GM12878 (cell line): ENCODE measurements around the gene SMCO1. TPM values are rescaled to one million over a fixed set of nuclear protein-coding genes. Genes with fewer than 3 reads are reported as not detected.

Experiments
- ATAC-seq: fragments of 200-7000 bp; cut with Tn5 transposase; 3 replicates; pipeline ENCODE4 v1.9.1; 2020; ENCODE audit warnings: mild to moderate bottlenecking, moderate library complexity
- BruUV-seq: library from RNA; stranded (reverse); fragments of 400-500 nt; replicated peaks from 2 replicates; lab custom pipeline; 2021; lab: Mats Ljungman, UMichigan
- CTCF ChIA-PET: fragments of 300-600 bp; sonication (Branson Sonifier 250); formaldehyde crosslinking; extraction: SDS; loops from one replicate; lab custom pipeline; 2021; ENCODE audit warnings: inconsistent platforms; lab: Yijun Ruan, JAX
- POLR2A ChIA-PET: fragments of 350-600 bp; formaldehyde crosslinking; extraction: SDS; loops from one replicate; lab custom pipeline; 2021; ENCODE audit warnings: inconsistent platforms; lab: Charles Lee
- RAD21 ChIA-PET: fragments of 300-600 bp; sonication (Branson Sonifier 250); formaldehyde crosslinking; loops from one replicate; lab custom pipeline; 2023; ENCODE audit warnings: antibody characterized with exemption; ENCODE audit not compliant: unreplicated experiment; lab: Charles Lee
- SMC1A ChIA-PET: fragments of 300-600 bp; sonication (Branson Sonifier 250); formaldehyde crosslinking; loops from one replicate; lab custom pipeline; 2023; ENCODE audit not compliant: unreplicated experiment, uncharacterized antibody; lab: Charles Lee
- DNase-seq: peaks from one replicate; pipeline ENCODE4 v3.0.0-alpha.2; 2011; ENCODE audit warnings: low read depth, low spot score
- FAIRE-seq: peaks from 3 replicates; lab custom pipeline; 2011; peaks lifted over from hg19 to GRCh38; lab: Jason Lieb, UNC
- H2AFZ ChIP-seq: 2 replicates; pipeline ENCODE4 v1.6.0; 2011; ENCODE audit warnings: low read depth, low read length, control low read depth; ENCODE audit not compliant: control insufficient read depth
- H3K27ac ChIP-seq: 2 replicates; pipeline ENCODE4 v1.5.1; 2011; ENCODE audit warnings: control low read depth; ENCODE audit not compliant: control insufficient read depth, insufficient read depth
- H3K27me3 ChIP-seq, 2 experiments: replicated peaks in 1 of 2; 2 replicates each; pipeline versions ENCODE4 v1.6.0 to v1.6.1; 2011; ENCODE audit warnings: low read length in 1 of 2; ENCODE audit not compliant: control insufficient read depth in 2 of 2, insufficient read depth in 2 of 2
- H3K36me3 ChIP-seq, 2 experiments: 2 replicates each; pipeline ENCODE4 v1.5.1; 2011; ENCODE audit warnings: low read length in 1 of 2; ENCODE audit not compliant: control insufficient read depth in 2 of 2, insufficient read depth in 2 of 2
- H3K4me1 ChIP-seq: 2 replicates; pipeline ENCODE4 v1.6.1; 2011; ENCODE audit warnings: mild to moderate bottlenecking, low read length, moderate library complexity, mixed read lengths; ENCODE audit not compliant: control insufficient read depth, insufficient read depth
- H3K4me2 ChIP-seq: 2 replicates; pipeline ENCODE4 v1.6.0; 2011; ENCODE audit warnings: control low read depth; ENCODE audit not compliant: control insufficient read depth, insufficient read depth
- H3K4me3 ChIP-seq: fragments of 200-600 bp; sonication (generic); 2 replicates; pipeline ENCODE4 v1.5.1; 2016
- H3K79me2 ChIP-seq: 2 replicates; pipeline ENCODE4 v1.6.0; 2011; ENCODE audit warnings: low read length; ENCODE audit not compliant: control insufficient read depth, insufficient read depth
- H3K9ac ChIP-seq: 2 replicates; pipeline ENCODE4 v1.8.0; 2011; ENCODE audit warnings: low read length, control low read depth, mixed read lengths; ENCODE audit not compliant: control insufficient read depth, insufficient read depth
- H3K9me3 ChIP-seq: replicated peaks from 3 replicates; pipeline ENCODE4 v1.5.1; 2011; ENCODE audit warnings: mild to moderate bottlenecking, low read length; ENCODE audit not compliant: control insufficient read depth, insufficient read depth
- H4K20me1 ChIP-seq: 2 replicates; pipeline ENCODE4 v1.6.0; 2011; ENCODE audit not compliant: control insufficient read depth, insufficient read depth
- EP300 ChIP-seq, 2 experiments: fragments of 150-350 bp in 1 of 2; IDR thresholded peaks; 2 replicates each; pipeline ENCODE4 v1.6.1; 2011 to 2012; ENCODE audit warnings: low read depth in 2 of 2, low read length in 2 of 2, borderline replicate concordance in 1 of 2, improper control_type of control experiment in 1 of 2, inconsistent platforms in 1 of 2; ENCODE audit not compliant: control insufficient read depth in 1 of 2
- IKZF2 ChIP-seq, 2 experiments: fragments of 450-650 bp; IDR thresholded peaks; 2 replicates each; pipeline ENCODE4 v1.6.1; 2017; ENCODE audit warnings: mild to moderate bottlenecking in 2 of 2, moderate library complexity in 2 of 2
- SPI1 ChIP-seq: IDR thresholded peaks from 2 replicates; pipeline ENCODE4 v1.6.1; 2011; ENCODE audit warnings: low read depth, mild to moderate bottlenecking, low read length, moderate library complexity, borderline replicate concordance; ENCODE audit not compliant: insufficient read depth
- WGBS: methylation state at CpG from one replicate; pipeline ENCODE4 v1.1.6; 2016; ENCODE audit warnings: low lambda C conversion rate; ENCODE audit not compliant: insufficient replicate concordance, insufficient coverage; ENCODE audit errors: missing lambda C conversion rate; 5-methylcytosine and 5-hydroxymethylcytosine counted together
- in situ Hi-C: fragments of 300-500 bp; cut with MboI; formaldehyde crosslinking; loops from 9 replicates; pipeline ENCODE4 v1.14.3; 2018; ENCODE audit warnings: mixed read lengths
- intact Hi-C: fragments of 100-400 bp; cut with micrococcal nuclease; formaldehyde crosslinking; loops from one replicate; pipeline ENCODE4 v1.14.2; 2022; ENCODE audit not compliant: unreplicated experiment
- polyA plus RNA-seq, 11 experiments: library from polyadenylated mRNA; depleted of rRNA in 4 of 11; unstranded in 6 of 11; stranded (reverse) in 5 of 11; fragments of >200 nt; fragmentation: Nextera tagmentation in 4 of 11; fragmentation: Illumina TruSeq in 1 of 11; extraction: Ambion mirVana in 4 of 11; extraction: Trizol in 1 of 11; gene quantifications; 1 replicate in 1 of 11; 2 replicates in 10 of 11; pipeline versions ENCODE4 v1.2.1 to v1.2.3, GENCODE V29; 2011 to 2016; ENCODE audit warnings: inconsistent platforms in 2 of 11, missing spikeins in 2 of 11, low read depth in 1 of 11
- total RNA-seq, 4 experiments: library from RNA; depleted of rRNA in 3 of 4; stranded (reverse); fragments of >200 nt in 3 of 4; fragmentation: Illumina TruSeq in 1 of 4; extraction: Trizol in 1 of 4; gene quantifications; 2 replicates each; pipeline versions ENCODE4 v1.2.1 to v1.2.3, GENCODE V29; 2013 to 2021
- TF ChIP-seq, protein P1 (sequence below), 3 experiments: IDR thresholded peaks in 2 of 3; conservative IDR thresholded peaks in 1 of 3; 2 replicates each; pipeline ENCODE4 v1.5.1; 2011; ENCODE audit warnings: low read depth in 3 of 3, low read length in 3 of 3, mild to moderate bottlenecking in 3 of 3, control low read depth in 2 of 3, moderate library complexity in 2 of 3, inconsistent platforms in 1 of 3, mixed read lengths in 1 of 3; ENCODE audit not compliant: control insufficient read depth in 2 of 3, insufficient read depth in 1 of 3; ENCODE audit errors: extremely low read depth in 1 of 3
- TF ChIP-seq, protein P2 (sequence below): IDR thresholded peaks from 2 replicates; pipeline ENCODE4 v1.6.1; 2012; ENCODE audit warnings: low read length, inconsistent platforms

The SMCO1 gene
- total and polyA plus RNA-seq, 10 of the 15 experiments (the other 5 are each of a cell fraction or from before 2014, with no cell fraction given): 0.05 TPM; not detected in 9

GRCh38 chr3:196554205-196554604, 39.1 kb upstream of the SMCO1 start:
- ATAC-seq: peak; percentile 47
- TF ChIP-seq, protein P1, sequence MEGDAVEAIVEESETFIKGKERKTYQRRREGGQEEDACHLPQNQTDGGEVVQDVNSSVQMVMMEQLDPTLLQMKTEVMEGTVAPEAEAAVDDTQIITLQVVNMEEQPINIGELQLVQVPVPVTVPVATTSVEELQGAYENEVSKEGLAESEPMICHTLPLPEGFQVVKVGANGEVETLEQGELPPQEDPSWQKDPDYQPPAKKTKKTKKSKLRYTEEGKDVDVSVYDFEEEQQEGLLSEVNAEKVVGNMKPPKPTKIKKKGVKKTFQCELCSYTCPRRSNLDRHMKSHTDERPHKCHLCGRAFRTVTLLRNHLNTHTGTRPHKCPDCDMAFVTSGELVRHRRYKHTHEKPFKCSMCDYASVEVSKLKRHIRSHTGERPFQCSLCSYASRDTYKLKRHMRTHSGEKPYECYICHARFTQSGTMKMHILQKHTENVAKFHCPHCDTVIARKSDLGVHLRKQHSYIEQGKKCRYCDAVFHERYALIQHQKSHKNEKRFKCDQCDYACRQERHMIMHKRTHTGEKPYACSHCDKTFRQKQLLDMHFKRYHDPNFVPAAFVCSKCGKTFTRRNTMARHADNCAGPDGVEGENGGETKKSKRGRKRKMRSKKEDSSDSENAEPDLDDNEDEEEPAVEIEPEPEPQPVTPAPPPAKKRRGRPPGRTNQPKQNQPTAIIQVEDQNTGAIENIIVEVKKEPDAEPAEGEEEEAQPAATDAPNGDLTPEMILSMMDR (IDR thresholded peaks at IDR 0.05 in 2 of 3, conservative IDR thresholded peaks at IDR 0.05 in 1 of 3; ENCODE audit: control insufficient read depth in 2 of 3, extremely low read depth in 1 of 3, insufficient read depth in 1 of 3, low read depth in 3 of 3, low read length in 3 of 3): no peak
- TF ChIP-seq SPI1 (peak; percentile 64), EP300 (IDR thresholded peaks at IDR 0.05; ENCODE audit: borderline replicate concordance in 1 of 2, control insufficient read depth in 1 of 2, low read depth in 2 of 2, low read length in 2 of 2) (no peak), IKZF2 (IDR thresholded peaks at IDR 0.05) (peak in 1 of 2 experiments; percentile 41; a peak in 1 of 4 replicates)
- TF ChIP-seq, protein P2, sequence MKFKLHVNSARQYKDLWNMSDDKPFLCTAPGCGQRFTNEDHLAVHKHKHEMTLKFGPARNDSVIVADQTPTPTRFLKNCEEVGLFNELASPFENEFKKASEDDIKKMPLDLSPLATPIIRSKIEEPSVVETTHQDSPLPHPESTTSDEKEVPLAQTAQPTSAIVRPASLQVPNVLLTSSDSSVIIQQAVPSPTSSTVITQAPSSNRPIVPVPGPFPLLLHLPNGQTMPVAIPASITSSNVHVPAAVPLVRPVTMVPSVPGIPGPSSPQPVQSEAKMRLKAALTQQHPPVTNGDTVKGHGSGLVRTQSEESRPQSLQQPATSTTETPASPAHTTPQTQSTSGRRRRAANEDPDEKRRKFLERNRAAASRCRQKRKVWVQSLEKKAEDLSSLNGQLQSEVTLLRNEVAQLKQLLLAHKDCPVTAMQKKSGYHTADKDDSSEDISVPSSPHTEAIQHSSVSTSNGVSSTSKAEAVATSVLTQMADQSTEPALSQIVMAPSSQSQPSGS: no peak
- TF ChIP-seq, all 136 proteins: peak for 2
- Histone ChIP-seq H3K4me2 (peak overlapping the region; percentile 35; the same call in 1 of the 2 replicates), H3K27me3 (no peaks in the 10 kb centered on the region), H3K4me1 (peaks cover 8% of the 10 kb centered on the region), H3K79me2 (no peaks in the 10 kb centered on the region), H2AFZ (peak overlapping the region; percentile 65), H4K20me1 (no peaks in the 10 kb centered on the region), H3K9me3 (peaks cover 2% of the 10 kb centered on the region; the same call in 2 of the 3 replicates), H3K9ac (no peak overlapping the region; the same call in 1 of the 2 replicates), H3K27ac (0 out of 2 replicates have a peak overlapping the region, but pooled peaks have one; percentile 18), H3K36me3 (no peaks in the 10 kb centered on the region), H3K4me3 (no peak overlapping the region)
- no peak for DNase-seq
- WGBS: 2% methylated on average over 3 of the region's 3 CpGs
- RAD21 ChIA-PET: interaction anchor here (0.6 kb wide), 1 partner anchor 20 kb away, joined by 3 read pairs; no protein-coding TSS in a partner anchor
- in situ Hi-C loops: no loop called here
- intact Hi-C loops: no loop called here
- BruUV-seq: TSS peak; percentile 50
- CTCF ChIA-PET: interaction anchor here (0.8 to 1.8 kb wide), 6 partner anchors 17 to 566 kb away, joined by 3 to 5 read pairs (median 4); no protein-coding TSS in a partner anchor
- SMC1A ChIA-PET: interaction anchor here (0.8 to 1.2 kb wide), 5 partner anchors 17 to 36 kb away, joined by 3 to 4 read pairs (median 3); no protein-coding TSS in a partner anchor
- no peak for FAIRE-seq
- POLR2A ChIA-PET: interaction anchor here (0.6 to 1.3 kb wide), 3 partner anchors 13 to 260 kb away, joined by 3 read pairs; no protein-coding TSS in a partner anchor
